ENCODE results near the gene CMSS1. TPM values are rescaled to one million over a fixed set of nuclear protein-coding genes. Genes with fewer than 3 reads are reported as not detected.

Gene CMSS1
- polyA plus RNA-seq, 1 of the 3 experiments (the other 2 are of a cell fraction), result 9.1 TPM

DNA sequence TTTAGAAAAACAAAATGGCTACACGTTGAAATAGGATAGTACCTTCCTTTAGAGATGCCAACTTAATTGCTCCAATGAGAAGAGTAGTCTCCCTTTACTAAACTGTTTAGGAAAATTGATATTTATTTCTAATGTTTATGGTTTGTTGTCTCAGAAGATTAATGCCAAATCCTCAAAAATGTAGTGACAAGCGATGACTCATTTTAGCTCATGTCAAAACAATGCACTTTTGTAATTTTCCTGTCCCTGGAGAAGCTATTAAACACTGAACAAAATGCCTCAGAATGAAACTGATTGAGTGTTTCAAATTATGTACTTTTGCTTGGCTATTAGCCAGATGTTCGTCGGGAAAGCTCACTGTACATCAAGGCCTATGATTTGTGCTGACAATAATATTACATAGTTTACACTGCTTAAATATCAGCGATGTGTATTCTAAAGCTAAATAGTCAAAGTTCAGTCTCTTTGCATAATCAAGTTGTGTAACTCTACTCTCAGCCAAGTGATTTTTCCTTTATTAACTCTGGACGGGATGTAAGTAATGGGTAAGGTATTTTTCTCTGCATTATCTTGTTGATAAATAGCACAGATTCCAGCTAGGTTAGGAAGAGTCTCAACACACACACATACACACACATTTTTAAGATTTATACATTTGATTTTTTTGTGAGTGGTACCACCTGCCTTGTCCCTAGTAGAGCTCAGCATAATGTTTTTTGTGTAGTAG is 83.7 kb downstream of the CMSS1 start:
- WGBS (ENCODE audit: low lambda C conversion rate), result 6% methylated on average over 6 of the region's 6 CpGs
- TF ChIP-seq GABPA (IDR thresholded peaks at IDR 0.05; ENCODE audit: low read depth) (no peak), RAD21 (IDR thresholded peaks at IDR 0.05; ENCODE audit: low read length) (no peak), MEF2A (IDR thresholded peaks at IDR 0.05; ENCODE audit: borderline replicate concordance, low read depth) (peak; percentile 37; the same call in 1 of the 2 replicates), FOXM1 (IDR thresholded peaks at IDR 0.05; ENCODE audit: low read depth) (no peak), EP300 (IDR thresholded peaks at IDR 0.05; ENCODE audit: borderline replicate concordance in 1 of 2, low read depth in 1 of 2, low read length in 1 of 2) (peak in 1 of 2 experiments; percentile 93; a peak in 2 of 4 replicates), TEAD4 (IDR thresholded peaks at IDR 0.05; ENCODE audit: borderline replicate concordance, insufficient read depth) (peak; percentile 81), POLR2AphosphoS5 (IDR thresholded peaks at IDR 0.05; ENCODE audit: low read depth, low read length) (peak; percentile 59; the same call in 1 of the 2 replicates), GATA2 (CRISPR knock-in tag; IDR thresholded peaks at IDR 0.05) (no peak), FOXJ3 (CRISPR knock-in tag; IDR thresholded peaks at IDR 0.05) (no peak), TCF12 (IDR thresholded peaks at IDR 0.05) (peak; percentile 87), EZH2phosphoT487 (IDR thresholded peaks at IDR 0.05; ENCODE audit: borderline replicate concordance, low read depth) (no peak), RCOR1 (IDR thresholded peaks at IDR 0.05; ENCODE audit: low read length) (no peak), RXRA (IDR thresholded peaks at IDR 0.05; ENCODE audit: borderline replicate concordance, low read depth) (peak; percentile 60; the same call in 1 of the 2 replicates), RFX5 (IDR thresholded peaks at IDR 0.05; ENCODE audit: low read length) (no peak), TAF1 (IDR thresholded peaks at IDR 0.05; ENCODE audit: borderline replicate concordance, low read depth, low read length) (no peak; the same call in 1 of the 2 replicates), SIN3A (IDR thresholded peaks at IDR 0.05; ENCODE audit: borderline replicate concordance, low read depth, low read length) (0 out of 2 replicates have a peak, but pooled peaks have one; percentile 40), NRF1 (IDR thresholded peaks at IDR 0.05; ENCODE audit: low read depth, low read length) (no peak), SMC3 (IDR thresholded peaks at IDR 0.05; ENCODE audit: low read depth, low read length) (no peak)
- TF ChIP-seq, protein P1, sequence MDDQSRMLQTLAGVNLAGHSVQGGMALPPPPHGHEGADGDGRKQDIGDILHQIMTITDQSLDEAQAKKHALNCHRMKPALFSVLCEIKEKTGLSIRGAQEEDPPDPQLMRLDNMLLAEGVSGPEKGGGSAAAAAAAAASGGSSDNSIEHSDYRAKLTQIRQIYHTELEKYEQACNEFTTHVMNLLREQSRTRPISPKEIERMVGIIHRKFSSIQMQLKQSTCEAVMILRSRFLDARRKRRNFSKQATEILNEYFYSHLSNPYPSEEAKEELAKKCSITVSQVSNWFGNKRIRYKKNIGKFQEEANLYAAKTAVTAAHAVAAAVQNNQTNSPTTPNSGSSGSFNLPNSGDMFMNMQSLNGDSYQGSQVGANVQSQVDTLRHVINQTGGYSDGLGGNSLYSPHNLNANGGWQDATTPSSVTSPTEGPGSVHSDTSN (IDR thresholded peaks at IDR 0.05), result peak; percentile 97
- TF ChIP-seq, protein P2, sequence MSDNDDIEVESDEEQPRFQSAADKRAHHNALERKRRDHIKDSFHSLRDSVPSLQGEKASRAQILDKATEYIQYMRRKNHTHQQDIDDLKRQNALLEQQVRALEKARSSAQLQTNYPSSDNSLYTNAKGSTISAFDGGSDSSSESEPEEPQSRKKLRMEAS (IDR thresholded peaks at IDR 0.05; ENCODE audit: low read depth), result no peak
- TF ChIP-seq, protein P3, sequence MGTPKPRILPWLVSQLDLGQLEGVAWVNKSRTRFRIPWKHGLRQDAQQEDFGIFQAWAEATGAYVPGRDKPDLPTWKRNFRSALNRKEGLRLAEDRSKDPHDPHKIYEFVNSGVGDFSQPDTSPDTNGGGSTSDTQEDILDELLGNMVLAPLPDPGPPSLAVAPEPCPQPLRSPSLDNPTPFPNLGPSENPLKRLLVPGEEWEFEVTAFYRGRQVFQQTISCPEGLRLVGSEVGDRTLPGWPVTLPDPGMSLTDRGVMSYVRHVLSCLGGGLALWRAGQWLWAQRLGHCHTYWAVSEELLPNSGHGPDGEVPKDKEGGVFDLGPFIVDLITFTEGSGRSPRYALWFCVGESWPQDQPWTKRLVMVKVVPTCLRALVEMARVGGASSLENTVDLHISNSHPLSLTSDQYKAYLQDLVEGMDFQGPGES (IDR thresholded peaks at IDR 0.05; ENCODE audit: low read depth, low read length), result no peak
- TF ChIP-seq, protein P4, sequence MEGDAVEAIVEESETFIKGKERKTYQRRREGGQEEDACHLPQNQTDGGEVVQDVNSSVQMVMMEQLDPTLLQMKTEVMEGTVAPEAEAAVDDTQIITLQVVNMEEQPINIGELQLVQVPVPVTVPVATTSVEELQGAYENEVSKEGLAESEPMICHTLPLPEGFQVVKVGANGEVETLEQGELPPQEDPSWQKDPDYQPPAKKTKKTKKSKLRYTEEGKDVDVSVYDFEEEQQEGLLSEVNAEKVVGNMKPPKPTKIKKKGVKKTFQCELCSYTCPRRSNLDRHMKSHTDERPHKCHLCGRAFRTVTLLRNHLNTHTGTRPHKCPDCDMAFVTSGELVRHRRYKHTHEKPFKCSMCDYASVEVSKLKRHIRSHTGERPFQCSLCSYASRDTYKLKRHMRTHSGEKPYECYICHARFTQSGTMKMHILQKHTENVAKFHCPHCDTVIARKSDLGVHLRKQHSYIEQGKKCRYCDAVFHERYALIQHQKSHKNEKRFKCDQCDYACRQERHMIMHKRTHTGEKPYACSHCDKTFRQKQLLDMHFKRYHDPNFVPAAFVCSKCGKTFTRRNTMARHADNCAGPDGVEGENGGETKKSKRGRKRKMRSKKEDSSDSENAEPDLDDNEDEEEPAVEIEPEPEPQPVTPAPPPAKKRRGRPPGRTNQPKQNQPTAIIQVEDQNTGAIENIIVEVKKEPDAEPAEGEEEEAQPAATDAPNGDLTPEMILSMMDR (IDR thresholded peaks at IDR 0.05), result no peak
- TF ChIP-seq, protein P5, sequence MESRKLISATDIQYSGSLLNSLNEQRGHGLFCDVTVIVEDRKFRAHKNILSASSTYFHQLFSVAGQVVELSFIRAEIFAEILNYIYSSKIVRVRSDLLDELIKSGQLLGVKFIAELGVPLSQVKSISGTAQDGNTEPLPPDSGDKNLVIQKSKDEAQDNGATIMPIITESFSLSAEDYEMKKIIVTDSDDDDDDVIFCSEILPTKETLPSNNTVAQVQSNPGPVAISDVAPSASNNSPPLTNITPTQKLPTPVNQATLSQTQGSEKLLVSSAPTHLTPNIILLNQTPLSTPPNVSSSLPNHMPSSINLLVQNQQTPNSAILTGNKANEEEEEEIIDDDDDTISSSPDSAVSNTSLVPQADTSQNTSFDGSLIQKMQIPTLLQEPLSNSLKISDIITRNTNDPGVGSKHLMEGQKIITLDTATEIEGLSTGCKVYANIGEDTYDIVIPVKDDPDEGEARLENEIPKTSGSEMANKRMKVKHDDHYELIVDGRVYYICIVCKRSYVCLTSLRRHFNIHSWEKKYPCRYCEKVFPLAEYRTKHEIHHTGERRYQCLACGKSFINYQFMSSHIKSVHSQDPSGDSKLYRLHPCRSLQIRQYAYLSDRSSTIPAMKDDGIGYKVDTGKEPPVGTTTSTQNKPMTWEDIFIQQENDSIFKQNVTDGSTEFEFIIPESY (IDR thresholded peaks at IDR 0.05; ENCODE audit: borderline replicate concordance, low read depth), result 0 out of 2 replicates have a peak, but pooled peaks have one; percentile 22
- TF ChIP-seq, protein P6, sequence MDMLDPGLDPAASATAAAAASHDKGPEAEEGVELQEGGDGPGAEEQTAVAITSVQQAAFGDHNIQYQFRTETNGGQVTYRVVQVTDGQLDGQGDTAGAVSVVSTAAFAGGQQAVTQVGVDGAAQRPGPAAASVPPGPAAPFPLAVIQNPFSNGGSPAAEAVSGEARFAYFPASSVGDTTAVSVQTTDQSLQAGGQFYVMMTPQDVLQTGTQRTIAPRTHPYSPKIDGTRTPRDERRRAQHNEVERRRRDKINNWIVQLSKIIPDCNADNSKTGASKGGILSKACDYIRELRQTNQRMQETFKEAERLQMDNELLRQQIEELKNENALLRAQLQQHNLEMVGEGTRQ (IDR thresholded peaks at IDR 0.05; ENCODE audit: borderline replicate concordance, low read depth, low read length), result no peak
- TF ChIP-seq, protein P7, sequence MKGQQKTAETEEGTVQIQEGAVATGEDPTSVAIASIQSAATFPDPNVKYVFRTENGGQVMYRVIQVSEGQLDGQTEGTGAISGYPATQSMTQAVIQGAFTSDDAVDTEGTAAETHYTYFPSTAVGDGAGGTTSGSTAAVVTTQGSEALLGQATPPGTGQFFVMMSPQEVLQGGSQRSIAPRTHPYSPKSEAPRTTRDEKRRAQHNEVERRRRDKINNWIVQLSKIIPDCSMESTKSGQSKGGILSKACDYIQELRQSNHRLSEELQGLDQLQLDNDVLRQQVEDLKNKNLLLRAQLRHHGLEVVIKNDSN (IDR thresholded peaks at IDR 0.05; ENCODE audit: borderline replicate concordance, low read depth), result no peak

More for the DNA sequence above, 83.7 kb downstream of the CMSS1 start:
- Histone ChIP-seq H3K27me3 (ENCODE audit: insufficient read depth) (no peaks in the 10 kb centered on the region), H3K4me3 (ENCODE audit: low read depth in 2 of 2, low read length in 1 of 2) (no peak overlapping the region), H3F3A (replicated peaks; ENCODE audit: insufficient read depth) (peaks cover 30% of the 10 kb centered on the region), H2AFZ (ENCODE audit: low read depth) (peak overlapping the region; percentile 1; the same call in 1 of the 2 replicates), H3K4me2 (peak overlapping the region; percentile 52), H3K36me3 (replicated peaks in 1 of 2; ENCODE audit: control insufficient read depth in 1 of 2, insufficient read depth in 2 of 2, low read length in 1 of 2) (no peaks in the 10 kb centered on the region), H3K79me2 (ENCODE audit: insufficient read depth) (peaks cover 18% of the 10 kb centered on the region), H3K9me3 (no peaks in the 10 kb centered on the region), H3K27ac (ENCODE audit: low read depth in 2 of 2, low read length in 1 of 2) (peak overlapping the region; percentile 80 to 88), H3K9me2 (no peaks in the 10 kb centered on the region), H3K9ac (peak overlapping the region; percentile 60), H3K4me1 (ENCODE audit: control insufficient read depth in 1 of 2, insufficient read depth in 2 of 2, low read depth in 1 of 2, low read length in 1 of 2) (peaks cover 13 to 33% of the 10 kb centered on the region in 2 experiments), H4K20me1 (ENCODE audit: insufficient read depth) (no peaks in the 10 kb centered on the region)
- ChIA-PET POLR2A (no interaction called here), CTCF (interaction anchor here (0.9 to 1.4 kb wide), 4 partner anchors 9 to 167 kb away, joined by 4 to 5 read pairs (median 4); no protein-coding TSS in a partner anchor)
- no peak for DNase-seq

Measured in SK-N-SH (cell line).